ENCODE data around the gene OXCT1. TPM values are rescaled to one million over a fixed set of nuclear protein-coding genes. Genes with fewer than 3 reads are reported as not detected.

The OXCT1 gene
- total RNA-seq, 6 experiments from 2014 or later: 40.4 to 44.0 (median 40.8) TPM

DNA sequence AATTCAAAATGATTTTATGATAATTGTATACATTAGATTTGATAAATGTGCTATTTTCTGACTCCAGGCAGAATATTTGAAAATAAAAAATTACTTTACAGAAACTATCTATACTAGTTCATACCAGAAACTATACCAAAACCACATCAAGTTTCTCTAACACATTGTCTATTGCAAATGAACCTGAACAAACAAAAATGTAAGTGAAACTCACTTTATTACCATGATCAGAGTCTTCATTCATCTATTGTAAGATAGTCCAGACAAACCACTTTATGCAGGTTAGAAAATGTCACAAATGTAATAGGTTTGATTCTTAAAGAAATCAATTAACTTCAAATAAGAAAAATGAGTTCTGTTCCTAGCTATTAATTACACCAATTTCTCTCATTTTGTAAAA is 99.4 kb downstream of the OXCT1 start:
- no peak overlapping the region for H3K27ac Mint-ChIP-seq
- H3K9me3 Mint-ChIP-seq: no peaks in the 10 kb centered on the region
- no peaks in the 10 kb centered on the region for H3K36me3 Mint-ChIP-seq (ENCODE audit: low read depth)
- H3K4me3 Mint-ChIP-seq: no peak overlapping the region
- TF ChIP-seq, protein P1, sequence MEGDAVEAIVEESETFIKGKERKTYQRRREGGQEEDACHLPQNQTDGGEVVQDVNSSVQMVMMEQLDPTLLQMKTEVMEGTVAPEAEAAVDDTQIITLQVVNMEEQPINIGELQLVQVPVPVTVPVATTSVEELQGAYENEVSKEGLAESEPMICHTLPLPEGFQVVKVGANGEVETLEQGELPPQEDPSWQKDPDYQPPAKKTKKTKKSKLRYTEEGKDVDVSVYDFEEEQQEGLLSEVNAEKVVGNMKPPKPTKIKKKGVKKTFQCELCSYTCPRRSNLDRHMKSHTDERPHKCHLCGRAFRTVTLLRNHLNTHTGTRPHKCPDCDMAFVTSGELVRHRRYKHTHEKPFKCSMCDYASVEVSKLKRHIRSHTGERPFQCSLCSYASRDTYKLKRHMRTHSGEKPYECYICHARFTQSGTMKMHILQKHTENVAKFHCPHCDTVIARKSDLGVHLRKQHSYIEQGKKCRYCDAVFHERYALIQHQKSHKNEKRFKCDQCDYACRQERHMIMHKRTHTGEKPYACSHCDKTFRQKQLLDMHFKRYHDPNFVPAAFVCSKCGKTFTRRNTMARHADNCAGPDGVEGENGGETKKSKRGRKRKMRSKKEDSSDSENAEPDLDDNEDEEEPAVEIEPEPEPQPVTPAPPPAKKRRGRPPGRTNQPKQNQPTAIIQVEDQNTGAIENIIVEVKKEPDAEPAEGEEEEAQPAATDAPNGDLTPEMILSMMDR (IDR thresholded peaks at IDR 0.05): no peak
- DNase-seq: no peak
- H3K27me3 Mint-ChIP-seq (ENCODE audit: insufficient read depth): no peaks in the 10 kb centered on the region; the same call in 1 of the 2 replicates
- H3K4me1 Mint-ChIP-seq (ENCODE audit: low read depth): peaks cover 12% of the 10 kb centered on the region

DNA sequence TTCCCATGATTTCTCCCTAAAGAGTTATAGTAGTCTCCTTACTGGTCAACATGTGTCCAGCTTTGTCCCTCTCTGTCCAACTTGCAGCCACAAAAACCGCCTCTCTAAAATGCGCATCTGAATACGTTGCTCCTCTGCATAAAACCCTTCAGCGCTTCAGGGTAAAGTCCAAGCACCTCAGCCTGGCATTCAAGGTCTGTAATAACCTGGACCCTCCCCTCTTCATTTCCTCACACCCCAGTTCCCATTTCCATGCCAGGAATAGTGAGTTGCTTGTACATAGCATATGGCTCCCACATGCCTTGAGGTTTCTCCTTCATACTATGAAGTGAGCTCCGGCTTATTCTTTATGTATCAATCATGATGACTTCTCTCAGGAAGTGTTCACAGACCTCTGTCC is 101.5 kb downstream of the OXCT1 start:
- H3K36me3 Mint-ChIP-seq (ENCODE audit: low read depth): no peaks in the 10 kb centered on the region
- H3K4me1 Mint-ChIP-seq (ENCODE audit: low read depth): peaks cover 16% of the 10 kb centered on the region
- H3K9me3 Mint-ChIP-seq: no peaks in the 10 kb centered on the region
- H3K4me3 Mint-ChIP-seq: no peak overlapping the region
- H3K27me3 Mint-ChIP-seq (ENCODE audit: insufficient read depth): no peaks in the 10 kb centered on the region; the same call in 1 of the 2 replicates
- TF ChIP-seq, protein P1 (IDR thresholded peaks at IDR 0.05): no peak
- no peak overlapping the region for H3K27ac Mint-ChIP-seq
- DNase-seq: no peak

DNA sequence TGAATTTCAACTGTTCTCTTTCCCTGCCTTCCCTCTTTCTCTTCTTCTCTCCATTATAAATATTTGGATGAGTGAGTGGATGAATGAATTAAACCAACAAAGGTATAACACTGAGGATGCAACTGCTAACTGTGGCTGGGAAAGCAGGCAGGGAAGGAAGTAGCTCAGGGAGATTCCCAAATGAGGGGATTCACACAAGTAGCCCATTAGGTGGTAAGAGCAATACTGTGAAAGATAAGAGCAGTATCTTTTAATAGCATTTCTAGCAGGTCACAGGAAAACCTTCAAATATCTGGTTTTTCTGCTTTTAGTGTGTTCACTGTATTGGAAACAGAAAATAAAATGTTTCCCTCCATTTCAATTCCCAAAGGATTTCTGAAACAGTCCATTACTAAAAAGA is 105.6 kb downstream of the OXCT1 start:
- TF ChIP-seq, protein P1 (IDR thresholded peaks at IDR 0.05): no peak
- Mint-ChIP-seq H3K27me3 (ENCODE audit: insufficient read depth) (no peaks in the 10 kb centered on the region), H3K36me3 (ENCODE audit: low read depth) (no peaks in the 10 kb centered on the region), H3K9me3 (no peaks in the 10 kb centered on the region), H3K4me1 (ENCODE audit: low read depth) (peaks cover 22% of the 10 kb centered on the region), H3K4me3 (no peak overlapping the region), H3K27ac (no peak overlapping the region)
- DNase-seq: no peak

DNA sequence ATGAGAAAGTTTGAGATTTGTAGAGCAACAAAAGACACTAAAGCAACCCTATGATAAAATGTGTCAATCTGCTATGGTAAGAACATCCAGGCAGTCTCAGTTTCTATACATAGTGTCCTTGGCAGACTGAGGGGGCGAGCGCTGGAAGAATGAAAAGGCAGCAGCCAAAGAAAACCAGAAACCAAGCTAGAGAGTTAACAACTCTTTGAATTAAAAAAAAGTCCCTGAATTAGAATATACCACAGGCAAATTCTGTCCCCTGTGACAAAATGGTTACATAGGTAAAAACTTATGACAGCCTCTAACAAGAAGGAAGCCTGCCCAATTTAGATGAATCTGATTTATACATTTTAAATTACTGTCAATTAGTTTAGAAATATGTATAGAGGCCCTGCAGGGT is 106.7 kb downstream of the OXCT1 start:
- DNase-seq: no peak
- H3K4me1 Mint-ChIP-seq (ENCODE audit: low read depth): peaks cover 22% of the 10 kb centered on the region
- H3K4me3 Mint-ChIP-seq: no peak overlapping the region
- H3K36me3 Mint-ChIP-seq (ENCODE audit: low read depth): no peaks in the 10 kb centered on the region
- TF ChIP-seq, protein P1 (IDR thresholded peaks at IDR 0.05): no peak
- H3K9me3 Mint-ChIP-seq: no peaks in the 10 kb centered on the region
- no peak overlapping the region for H3K27ac Mint-ChIP-seq
- no peaks in the 10 kb centered on the region for H3K27me3 Mint-ChIP-seq (ENCODE audit: insufficient read depth)

DNA sequence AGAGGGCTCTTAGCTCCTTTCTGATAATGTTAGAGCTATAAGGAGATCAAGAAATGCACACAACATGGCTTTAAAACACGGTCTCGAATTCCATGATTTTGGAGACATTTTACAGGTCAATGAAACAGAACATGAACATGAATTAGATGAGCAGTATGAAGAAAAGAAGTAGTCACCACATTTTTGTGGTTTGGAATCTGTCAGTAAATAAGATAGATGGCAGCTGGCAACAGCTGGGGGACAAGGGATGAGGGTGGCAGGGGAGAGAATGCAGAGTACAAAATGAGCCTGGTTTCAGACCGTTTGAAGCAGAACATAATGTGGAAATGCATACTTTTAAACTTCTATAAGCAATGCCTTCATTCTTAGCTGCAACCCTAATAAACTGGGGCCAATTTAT is 107.1 kb downstream of the OXCT1 start:
- Mint-ChIP-seq H3K27me3 (ENCODE audit: insufficient read depth) (no peaks in the 10 kb centered on the region), H3K27ac (peak overlapping the region; percentile 8; the same call in 1 of the 2 replicates), H3K4me1 (ENCODE audit: low read depth) (peaks cover 22% of the 10 kb centered on the region), H3K9me3 (no peaks in the 10 kb centered on the region), H3K4me3 (peak overlapping the region; percentile 3), H3K36me3 (ENCODE audit: low read depth) (no peaks in the 10 kb centered on the region)
- TF ChIP-seq, protein P1 (IDR thresholded peaks at IDR 0.05): no peak
- DNase-seq: peak; percentile 54

DNA sequence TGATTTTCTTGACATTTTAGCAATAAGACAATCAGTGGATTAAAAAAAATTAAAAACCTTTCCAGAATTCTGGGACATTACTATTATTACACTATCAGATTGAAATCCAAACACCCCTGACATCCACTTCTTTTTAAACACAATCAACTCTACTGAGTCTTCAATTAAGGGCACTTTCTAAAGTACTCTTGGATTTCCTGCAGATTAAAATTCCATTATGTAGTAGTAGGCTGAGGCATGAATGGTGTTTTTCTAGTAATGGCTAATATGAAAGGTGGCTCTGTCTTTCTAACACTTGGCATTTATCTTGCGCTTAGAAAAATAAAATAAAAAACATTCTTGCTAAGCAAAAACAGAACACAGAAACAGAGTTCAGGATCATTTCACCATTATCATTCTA is 107.8 kb downstream of the OXCT1 start:
- DNase-seq: no peak
- H3K9me3 Mint-ChIP-seq: no peaks in the 10 kb centered on the region
- H3K27ac Mint-ChIP-seq: no peak overlapping the region
- TF ChIP-seq, protein P1 (IDR thresholded peaks at IDR 0.05): no peak
- no peaks in the 10 kb centered on the region for H3K27me3 Mint-ChIP-seq (ENCODE audit: insufficient read depth)
- peak overlapping the region; percentile 3; the same call in 1 of the 2 replicates for H3K4me3 Mint-ChIP-seq
- peaks cover 22% of the 10 kb centered on the region for H3K4me1 Mint-ChIP-seq (ENCODE audit: low read depth)
- no peaks in the 10 kb centered on the region; the same call in 1 of the 2 replicates for H3K36me3 Mint-ChIP-seq (ENCODE audit: low read depth)

Measured in HFFc6 (cell line).